HG02870 (cell line): ENCODE measurements around the gene KRT72.

ENCODE experiments used
- ATAC-seq: cut with Tn5 transposase; IDR thresholded peaks from one replicate; pipeline ENCODE4 v1.9.1; 2021; ENCODE audit warnings: mild to moderate bottlenecking, moderate library complexity; ENCODE audit not compliant: unreplicated experiment

KRT72 gene

GRCh38 chr12:52581481-52581880, 19.8 kb downstream of the KRT72 start:
- no peak for ATAC-seq

GRCh38 chr12:52581066-52581465, 20.2 kb downstream of the KRT72 start:
- no peak for ATAC-seq

GRCh38 chr12:52580496-52580895, 20.8 kb downstream of the KRT72 start:
- no peak for ATAC-seq

- ATAC-seq, result no peak
These were observed 21.5 kb downstream of the KRT72 start for GRCh38 chr12:52579468-52580465.

- no peak for ATAC-seq
These were observed 22.8 kb downstream of the KRT72 start for GRCh38 chr12:52578469-52578868.

- ATAC-seq, result no peak
These were observed 23.9 kb downstream of the KRT72 start for GRCh38 chr12:52577316-52577715.

GRCh38 chr12:52575948-52576347, 25.3 kb downstream of the KRT72 start:
- no peak for ATAC-seq

GRCh38 chr12:52575256-52575655, 26.0 kb downstream of the KRT72 start:
- no peak for ATAC-seq

GRCh38 chr12:52573743-52574142, 27.5 kb downstream of the KRT72 start, which contains the start of gene KRT74:
Gene KRT74, minus strand, starts transcription at chr12:52573843. Its CDS starts 66 bp downstream, at chr12:52573777.
- ATAC-seq, result no peak

- ATAC-seq, result no peak
These were observed 28.0 kb downstream of the KRT72 start for GRCh38 chr12:52573306-52573705.

- ATAC-seq, result no peak
These were observed 30.8 kb downstream of the KRT72 start for GRCh38 chr12:52570511-52570910.

- no peak for ATAC-seq
These were observed 33.2 kb downstream of the KRT72 start for GRCh38 chr12:52568111-52568510.

GRCh38 chr12:52566847-52567291, 34.4 kb downstream of the KRT72 start:
- no peak for ATAC-seq

GRCh38 chr12:52564582-52564981, 36.7 kb downstream of the KRT72 start:
- no peak for ATAC-seq

GRCh38 chr12:52561880-52562449, 39.3 kb downstream of the KRT72 start:
- no peak for ATAC-seq

GRCh38 chr12:52559979-52560378, 41.3 kb downstream of the KRT72 start:
- ATAC-seq, result no peak

GRCh38 chr12:52558781-52559445, 42.4 kb downstream of the KRT72 start:
- no peak for ATAC-seq

GRCh38 chr12:52557476-52557875, 43.8 kb downstream of the KRT72 start:
- no peak for ATAC-seq

GRCh38 chr12:52555577-52555976, 45.7 kb downstream of the KRT72 start:
- no peak for ATAC-seq

- no peak for ATAC-seq
These were observed 48.5 kb downstream of the KRT72 start, which contains the start of gene KRT71 for GRCh38 chr12:52552681-52553195. Gene KRT71, minus strand, starts transcription at chr12:52553145. Its CDS starts 68 bp downstream, at chr12:52553077.

GRCh38 chr12:52552055-52552454, 49.2 kb downstream of the KRT72 start:
- no peak for ATAC-seq
